Activated naive CD8-positive, alpha-beta T cell treated with anti-CD3 and anti-CD28 coated beads, Interleukin-2, amount 10 ng/mL, durations not matched to agents 7 days and 5 days (primary cell): Measurements from ENCODE around the gene TIMP3. TPM values are rescaled to one million over a fixed set of nuclear protein-coding genes. Genes with fewer than 3 reads are reported as not detected.

Experiments
- ATAC-seq: fragments of 150-1000 bp; cut with Tn5 transposase; one replicate; pipeline ENCODE4 v1.10.0; 2021; ENCODE audit warnings: low read depth, moderate library complexity
- POLR2A ChIA-PET: fragments of 350-600 bp; sonication (Branson Sonifier 250); formaldehyde crosslinking; loops from one replicate; lab custom pipeline; 2021; ENCODE audit warnings: antibody characterized with exemption; lab: Charles Lee
- DNase-seq: peaks from one replicate; pipeline ENCODE4 v3.0.0; 2021
- H3K27ac Mint-ChIP-seq: one replicate; pipeline ENCODE4 v1.8.0; 2022; ENCODE audit warnings: mild to moderate bottlenecking, mixed read lengths
- H3K27me3 Mint-ChIP-seq: one replicate; pipeline ENCODE4 v1.8.0; 2022; ENCODE audit warnings: mild to moderate bottlenecking, moderate library complexity, mixed read lengths
- H3K36me3 Mint-ChIP-seq: one replicate; pipeline ENCODE4 v1.8.0; 2021; ENCODE audit warnings: mild to moderate bottlenecking, mixed read lengths
- H3K4me1 Mint-ChIP-seq: one replicate; pipeline ENCODE4 v1.8.0; 2021; ENCODE audit warnings: mixed read lengths
- H3K4me3 Mint-ChIP-seq: one replicate; pipeline ENCODE4 v1.8.0; 2022; ENCODE audit warnings: mild to moderate bottlenecking, moderate library complexity, mixed read lengths
- H3K9me3 Mint-ChIP-seq: one replicate; pipeline ENCODE4 v1.8.0; 2021; ENCODE audit warnings: mixed read lengths
- total RNA-seq, 2 experiments: library from RNA; stranded (reverse); gene quantifications; one replicate each; pipeline ENCODE4 v1.2.3, GENCODE V29; 2021

TIMP3 gene
- total RNA-seq, 2 experiments from 2014 or later: 0.36 to 0.37 TPM

- ATAC-seq (no peak), DNase-seq (no peak)
- Mint-ChIP-seq H3K4me1 (peaks cover 1% of the 10 kb centered on the region), H3K27ac (no peak overlapping the region), H3K36me3 (no peaks in the 10 kb centered on the region), H3K9me3 (no peaks in the 10 kb centered on the region), H3K4me3 (no peak overlapping the region), H3K27me3 (peaks cover 41% of the 10 kb centered on the region)
- POLR2A ChIA-PET: no interaction called here
Measured at GRCh38 chr22:32805361-32805881, 3.9 kb downstream of the TIMP3 start.

- ATAC-seq (no peak), DNase-seq (no peak)
- no peaks in the 10 kb centered on the region for H3K9me3 Mint-ChIP-seq
- no peak overlapping the region for H3K27ac Mint-ChIP-seq
- POLR2A ChIA-PET: no interaction called here
- no peaks in the 10 kb centered on the region for H3K4me1 Mint-ChIP-seq
- no peak overlapping the region for H3K4me3 Mint-ChIP-seq
- H3K36me3 Mint-ChIP-seq: no peaks in the 10 kb centered on the region
- peaks cover 33% of the 10 kb centered on the region for H3K27me3 Mint-ChIP-seq
Measured at GRCh38 chr22:32806296-32806695, 4.8 kb downstream of the TIMP3 start.

GRCh38 chr22:32808038-32808445, 6.5 kb downstream of the TIMP3 start:
- Mint-ChIP-seq H3K4me3 (no peak overlapping the region), H3K4me1 (no peaks in the 10 kb centered on the region), H3K27me3 (peaks cover 21% of the 10 kb centered on the region), H3K36me3 (no peaks in the 10 kb centered on the region), H3K9me3 (no peaks in the 10 kb centered on the region), H3K27ac (no peak overlapping the region)
- ATAC-seq (no peak), DNase-seq (no peak)
- POLR2A ChIA-PET: no interaction called here

- Mint-ChIP-seq H3K9me3 (no peaks in the 10 kb centered on the region), H3K27ac (no peak overlapping the region), H3K36me3 (no peaks in the 10 kb centered on the region), H3K27me3 (peaks cover 7% of the 10 kb centered on the region), H3K4me1 (no peaks in the 10 kb centered on the region), H3K4me3 (no peak overlapping the region)
- POLR2A ChIA-PET: no interaction called here
- ATAC-seq: no peak
- DNase-seq: no peak
Measured at GRCh38 chr22:32809786-32810554, 8.5 kb downstream of the TIMP3 start.

- POLR2A ChIA-PET: no interaction called here
- no peak for ATAC-seq
- no peaks in the 10 kb centered on the region for H3K4me1 Mint-ChIP-seq
Measured at GRCh38 chr22:32810555-32811133, 9.1 kb downstream of the TIMP3 start.

GRCh38 chr22:32811788-32812545, 10.5 kb downstream of the TIMP3 start:
- ATAC-seq (no peak), DNase-seq (no peak)
- no peaks in the 10 kb centered on the region for H3K4me1 Mint-ChIP-seq
- no peak overlapping the region for H3K27ac Mint-ChIP-seq
- H3K9me3 Mint-ChIP-seq: no peaks in the 10 kb centered on the region
- H3K27me3 Mint-ChIP-seq: peaks cover 3% of the 10 kb centered on the region
- no peaks in the 10 kb centered on the region for H3K36me3 Mint-ChIP-seq
- H3K4me3 Mint-ChIP-seq: no peak overlapping the region
- POLR2A ChIA-PET: no interaction called here

More at GRCh38 chr22:32810555-32811133, 9.1 kb downstream of the TIMP3 start:
- H3K9me3 Mint-ChIP-seq: no peaks in the 10 kb centered on the region
- H3K4me3 Mint-ChIP-seq: no peak overlapping the region
- H3K27me3 Mint-ChIP-seq: peaks cover 7% of the 10 kb centered on the region
- no peaks in the 10 kb centered on the region for H3K36me3 Mint-ChIP-seq
- no peak overlapping the region for H3K27ac Mint-ChIP-seq
- DNase-seq: no peak

GRCh38 chr22:32814285-32814860, 12.9 kb downstream of the TIMP3 start:
- DNase-seq (no peak), ATAC-seq (no peak)
- POLR2A ChIA-PET: no interaction called here
- Mint-ChIP-seq H3K4me1 (no peaks in the 10 kb centered on the region), H3K27me3 (no peaks in the 10 kb centered on the region), H3K36me3 (no peaks in the 10 kb centered on the region), H3K4me3 (no peak overlapping the region), H3K9me3 (no peaks in the 10 kb centered on the region), H3K27ac (no peak overlapping the region)

- H3K4me1 Mint-ChIP-seq: no peaks in the 10 kb centered on the region
- no peaks in the 10 kb centered on the region for H3K36me3 Mint-ChIP-seq
- no peak for DNase-seq
- no peak for ATAC-seq
- POLR2A ChIA-PET: no interaction called here
- no peaks in the 10 kb centered on the region for H3K9me3 Mint-ChIP-seq
- H3K4me3 Mint-ChIP-seq: no peak overlapping the region
- no peaks in the 10 kb centered on the region for H3K27me3 Mint-ChIP-seq
- H3K27ac Mint-ChIP-seq: no peak overlapping the region
Measured at GRCh38 chr22:32815059-32815458, 13.6 kb downstream of the TIMP3 start.

GRCh38 chr22:32815943-32816342, 14.4 kb downstream of the TIMP3 start:
- Mint-ChIP-seq H3K36me3 (no peaks in the 10 kb centered on the region), H3K4me1 (no peaks in the 10 kb centered on the region), H3K27ac (no peak overlapping the region), H3K9me3 (no peaks in the 10 kb centered on the region), H3K4me3 (no peak overlapping the region), H3K27me3 (no peaks in the 10 kb centered on the region)
- no peak for DNase-seq
- no peak for ATAC-seq
- POLR2A ChIA-PET: no interaction called here

GRCh38 chr22:32817137-32817730, 15.7 kb downstream of the TIMP3 start:
- H3K27ac Mint-ChIP-seq: no peak overlapping the region
- no peaks in the 10 kb centered on the region for H3K9me3 Mint-ChIP-seq
- no peaks in the 10 kb centered on the region for H3K4me1 Mint-ChIP-seq
- no peak for ATAC-seq
- POLR2A ChIA-PET: no interaction called here
- no peaks in the 10 kb centered on the region for H3K36me3 Mint-ChIP-seq
- no peaks in the 10 kb centered on the region for H3K27me3 Mint-ChIP-seq
- no peak for DNase-seq
- H3K4me3 Mint-ChIP-seq: no peak overlapping the region

GRCh38 chr22:32818446-32819115, 17.1 kb downstream of the TIMP3 start:
- Mint-ChIP-seq H3K4me1 (no peaks in the 10 kb centered on the region), H3K27ac (no peak overlapping the region), H3K27me3 (no peaks in the 10 kb centered on the region), H3K4me3 (no peak overlapping the region), H3K9me3 (no peaks in the 10 kb centered on the region), H3K36me3 (no peaks in the 10 kb centered on the region)
- DNase-seq (no peak), ATAC-seq (no peak)
- POLR2A ChIA-PET: no interaction called here

GRCh38 chr22:32819120-32819519, 17.6 kb downstream of the TIMP3 start:
- no peak overlapping the region for H3K27ac Mint-ChIP-seq
- no peak for DNase-seq
- no peaks in the 10 kb centered on the region for H3K9me3 Mint-ChIP-seq
- no peak overlapping the region for H3K4me3 Mint-ChIP-seq
- no peaks in the 10 kb centered on the region for H3K27me3 Mint-ChIP-seq
- no peak for ATAC-seq
- POLR2A ChIA-PET: no interaction called here
- no peaks in the 10 kb centered on the region for H3K4me1 Mint-ChIP-seq
- H3K36me3 Mint-ChIP-seq: no peaks in the 10 kb centered on the region
